Large intestine (tissue), 3 donors: ENCODE data around the gene BIRC6. TPM values are rescaled to one million over a fixed set of nuclear protein-coding genes. Genes with fewer than 3 reads are reported as not detected.

ENCODE experiments used
- DNase-seq, 2 donors: peaks; one replicate each; pipeline versions ENCODE4 v3.0.0 to v3.0.0-alpha.2; 2013
- H3K27ac ChIP-seq: one replicate; pipeline ENCODE4 v1.5.1; 2013; ENCODE audit warnings: low read length
- H3K27me3 ChIP-seq: 2 replicates; pipeline ENCODE4 v1.6.1; 2013; ENCODE audit warnings: low read length; ENCODE audit not compliant: control insufficient read depth, insufficient read depth
- H3K36me3 ChIP-seq: 2 replicates; pipeline ENCODE4 v1.6.1; 2013; ENCODE audit warnings: low read length; ENCODE audit not compliant: control insufficient read depth, insufficient read depth
- H3K4me1 ChIP-seq: one replicate; pipeline ENCODE4 v1.6.1; 2013; ENCODE audit warnings: low read length; ENCODE audit not compliant: control insufficient read depth, insufficient read depth
- H3K4me3 ChIP-seq: one replicate; pipeline ENCODE4 v1.5.1; 2013; ENCODE audit warnings: low read length
- H3K9me3 ChIP-seq: one replicate; pipeline ENCODE4 v1.6.1; 2013; ENCODE audit warnings: mild to moderate bottlenecking, low read depth, low read length, moderate library complexity; ENCODE audit not compliant: control insufficient read depth
- WGBS: methylation state at CpG from one replicate; pipeline ENCODE4 v1.1.5; 2013; ENCODE audit warnings: low lambda C conversion rate; ENCODE audit not compliant: insufficient coverage; 5-methylcytosine and 5-hydroxymethylcytosine counted together
- polyA plus RNA-seq: library from polyadenylated mRNA; unstranded; fragments of 120-200 nt; gene quantifications from one replicate; pipeline ENCODE4 v1.2.1, GENCODE V29; 2013

Gene BIRC6
- polyA plus RNA-seq, 1 donor = 50.7 TPM

DNA sequence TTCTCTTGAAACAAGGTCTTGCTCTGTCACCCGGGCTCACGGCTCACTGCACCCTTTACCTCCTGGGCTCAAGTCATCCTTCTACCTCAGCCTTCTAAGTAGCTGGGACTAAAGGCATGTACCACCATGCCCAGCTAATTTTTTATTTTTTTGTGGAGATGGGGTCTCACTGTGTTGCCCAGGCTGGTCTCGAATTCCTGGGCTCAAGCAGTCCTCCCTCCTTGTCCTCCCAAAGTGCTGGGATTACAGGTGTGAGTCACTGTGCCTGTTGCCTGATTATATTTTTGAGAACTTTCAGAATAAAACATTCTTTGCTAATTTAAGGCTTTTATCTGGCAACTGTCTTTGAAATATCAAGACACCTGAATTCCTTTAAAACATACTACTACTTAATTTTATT lies 47.9 kb downstream of the BIRC6 start:
- Histone ChIP-seq H3K27me3 (no peaks in the 10 kb centered on the region), H3K9me3 (no peaks in the 10 kb centered on the region), H3K4me1 (no peaks in the 10 kb centered on the region), H3K4me3 (no peak overlapping the region), H3K27ac (no peak overlapping the region), H3K36me3 (peaks cover 32% of the 10 kb centered on the region)
- WGBS = no CpG with 5 or more reads among the region's 3 CpGs
- DNase-seq = no peak

DNA sequence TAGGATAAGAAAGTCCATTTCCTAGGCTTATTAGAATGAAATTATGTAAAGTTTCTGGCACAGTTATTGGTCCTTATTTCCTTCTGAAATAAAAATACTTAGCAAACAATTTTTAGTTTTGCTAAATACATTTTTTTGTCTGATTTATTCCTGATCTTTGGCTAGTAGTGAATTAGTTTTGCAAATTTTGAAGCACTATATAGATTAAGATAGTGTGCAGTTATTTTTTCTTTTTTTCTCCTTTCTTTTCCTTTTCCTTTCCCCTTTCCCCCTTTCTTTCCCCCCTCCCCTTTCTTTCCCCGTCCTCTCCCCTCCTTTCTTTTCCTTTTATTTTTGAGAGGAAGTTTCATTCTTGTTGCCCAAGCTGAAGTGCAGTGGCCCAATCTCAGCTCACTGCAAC lies 59.7 kb downstream of the BIRC6 start:
- no peak overlapping the region for H3K4me3 ChIP-seq
- H3K9me3 ChIP-seq = no peaks in the 10 kb centered on the region
- H3K27me3 ChIP-seq = no peaks in the 10 kb centered on the region
- WGBS = 86% methylated on average over 1 of the region's 1 CpG
- H3K4me1 ChIP-seq = no peaks in the 10 kb centered on the region
- no peak overlapping the region for H3K27ac ChIP-seq
- no peak for DNase-seq
- H3K36me3 ChIP-seq = peaks cover 28% of the 10 kb centered on the region

DNA sequence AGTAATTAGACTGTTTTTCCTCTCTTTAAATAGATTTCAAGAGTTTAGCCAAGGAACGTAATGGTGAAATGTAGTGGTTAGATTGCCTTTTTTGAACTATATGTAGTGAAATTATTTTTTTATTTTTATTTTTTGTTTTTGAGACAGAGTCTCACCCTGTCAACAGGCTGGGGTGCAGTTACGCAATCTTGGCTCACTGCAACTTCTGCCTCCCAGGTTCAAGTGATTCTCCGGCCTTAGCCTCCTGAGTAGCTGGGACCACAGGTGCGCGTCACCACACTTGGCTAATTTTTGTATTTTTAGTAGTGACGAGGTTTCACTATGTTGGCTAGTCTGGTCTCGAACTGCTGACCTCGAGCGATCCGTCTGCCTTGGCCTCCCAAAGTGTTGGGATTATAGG lies 60.8 kb downstream of the BIRC6 start:
- Histone ChIP-seq H3K36me3 (peaks cover 24% of the 10 kb centered on the region), H3K27ac (no peak overlapping the region), H3K4me1 (no peaks in the 10 kb centered on the region), H3K4me3 (no peak overlapping the region), H3K27me3 (no peaks in the 10 kb centered on the region), H3K9me3 (no peaks in the 10 kb centered on the region)
- no peak for DNase-seq
- 90% methylated on average over 2 of the region's 10 CpGs for WGBS

DNA sequence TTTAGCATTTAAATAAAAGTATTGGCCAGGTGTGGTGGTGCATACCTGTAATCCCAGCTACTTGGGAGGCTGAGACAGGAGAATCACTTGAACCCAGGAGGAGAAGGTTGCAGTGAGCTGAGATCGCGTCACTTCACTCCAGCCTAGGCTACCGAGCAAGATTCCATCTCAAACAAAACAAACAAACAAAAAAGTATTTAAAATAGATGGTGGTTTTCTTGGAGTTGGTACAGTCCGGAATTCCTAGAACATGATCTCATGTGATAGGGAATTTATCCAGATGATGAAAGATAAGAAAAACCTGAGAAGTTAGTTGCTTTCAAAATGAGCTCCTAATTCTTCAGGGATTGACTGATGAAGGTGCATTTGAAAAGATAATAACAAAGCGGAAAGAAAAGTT lies 62.0 kb downstream of the BIRC6 start:
- Histone ChIP-seq H3K27ac (no peak overlapping the region), H3K4me3 (no peak overlapping the region), H3K36me3 (peaks cover 24% of the 10 kb centered on the region), H3K4me1 (no peaks in the 10 kb centered on the region), H3K27me3 (no peaks in the 10 kb centered on the region), H3K9me3 (no peaks in the 10 kb centered on the region)
- WGBS = 90% methylated on average over 2 of the region's 5 CpGs
- DNase-seq = no peak

DNA sequence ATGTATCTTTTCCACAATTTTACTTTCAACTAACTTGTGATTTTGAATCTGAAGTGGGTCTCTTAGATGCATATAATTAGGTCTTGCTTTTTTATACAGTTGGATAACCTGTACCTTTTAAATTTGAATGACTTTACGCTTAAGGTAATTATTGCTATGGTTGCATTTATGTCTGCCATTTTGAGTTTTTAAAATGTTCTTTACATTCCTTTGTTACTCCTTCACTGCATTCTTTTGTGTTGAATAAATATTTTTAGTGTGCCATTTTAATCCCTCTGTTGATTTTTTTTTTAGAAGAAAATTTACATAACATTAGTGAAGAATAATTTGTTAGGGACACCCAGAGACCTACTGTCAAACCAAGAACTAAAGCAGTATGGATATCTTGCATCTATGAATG lies 65.3 kb downstream of the BIRC6 start:
- Histone ChIP-seq H3K27me3 (no peaks in the 10 kb centered on the region), H3K36me3 (peaks cover 11% of the 10 kb centered on the region), H3K9me3 (no peaks in the 10 kb centered on the region), H3K4me1 (no peaks in the 10 kb centered on the region), H3K27ac (no peak overlapping the region), H3K4me3 (no peak overlapping the region)
- no peak for DNase-seq
- WGBS = no CpG with 5 or more reads among the region's 1 CpG

DNA sequence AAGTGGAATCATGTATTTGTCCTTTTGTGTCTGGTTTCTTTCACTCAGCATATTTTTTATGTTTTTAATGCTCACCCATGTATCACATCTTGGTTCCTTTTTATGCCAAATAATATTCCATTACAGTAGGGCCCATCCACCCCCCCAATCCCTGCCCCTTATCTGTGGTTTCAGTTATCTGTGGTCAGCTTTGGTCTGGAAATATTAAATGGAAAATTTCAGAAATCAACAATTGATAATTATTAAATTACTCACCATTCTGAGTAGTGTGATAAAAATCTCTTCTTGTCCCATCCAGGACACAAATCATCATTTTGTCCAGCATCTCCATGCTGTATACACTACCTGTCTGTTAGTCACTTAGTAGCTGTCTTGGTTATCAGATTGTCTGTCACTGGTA lies 66.7 kb downstream of the BIRC6 start:
- DNase-seq = no peak
- Histone ChIP-seq H3K36me3 (peaks cover 3% of the 10 kb centered on the region), H3K27me3 (no peaks in the 10 kb centered on the region), H3K9me3 (no peaks in the 10 kb centered on the region), H3K4me3 (no peak overlapping the region), H3K27ac (no peak overlapping the region), H3K4me1 (no peaks in the 10 kb centered on the region)

DNA sequence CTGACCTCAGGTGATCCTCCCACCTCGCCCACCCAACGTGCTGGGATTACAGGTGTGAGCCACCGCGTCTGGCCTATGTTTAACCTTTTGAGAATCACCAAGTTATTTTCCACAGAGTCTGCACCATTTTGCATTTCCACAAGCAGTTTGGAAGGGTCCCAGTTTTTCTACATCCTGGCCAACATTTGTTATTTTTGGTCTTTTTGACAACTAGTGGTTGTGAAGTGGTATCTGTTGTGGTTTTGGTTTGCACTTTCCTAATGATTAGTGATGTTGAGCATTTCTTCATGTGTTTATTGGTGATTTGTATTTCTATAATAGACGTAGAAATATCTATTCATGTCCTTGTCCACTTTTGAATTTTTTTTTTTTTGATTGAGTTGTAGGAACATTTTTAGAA lies 67.9 kb downstream of the BIRC6 start:
- DNase-seq = no peak
- no peak overlapping the region for H3K27ac ChIP-seq
- no peaks in the 10 kb centered on the region for H3K4me1 ChIP-seq
- H3K4me3 ChIP-seq = no peak overlapping the region
- H3K9me3 ChIP-seq = no peaks in the 10 kb centered on the region
- peaks cover 3% of the 10 kb centered on the region for H3K36me3 ChIP-seq
- WGBS = no CpG with 5 or more reads among the region's 5 CpGs
- no peaks in the 10 kb centered on the region for H3K27me3 ChIP-seq

DNA sequence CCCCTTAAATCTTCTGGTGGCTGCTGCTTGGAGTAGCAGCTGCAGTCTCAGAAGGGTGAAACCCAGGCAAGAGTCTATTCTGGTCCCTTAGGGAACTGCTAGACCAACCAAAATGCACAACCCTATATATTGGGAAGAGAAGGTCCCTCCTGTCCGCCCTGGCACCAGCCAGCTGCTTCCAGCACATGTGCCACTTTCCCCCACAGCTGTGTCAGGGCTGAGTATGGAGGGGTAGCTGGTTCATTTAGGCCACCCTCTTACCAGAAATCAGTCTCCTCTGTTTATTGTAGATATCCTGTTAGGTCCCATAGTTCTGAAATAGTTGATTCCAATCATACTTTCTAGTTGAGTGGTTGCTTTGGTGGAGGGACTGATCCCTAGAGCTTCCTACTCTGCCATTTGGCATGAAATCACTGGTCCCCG lies 68.9 kb downstream of the BIRC6 start:
- no peaks in the 10 kb centered on the region for H3K9me3 ChIP-seq
- no peak for DNase-seq
- no peaks in the 10 kb centered on the region for H3K27me3 ChIP-seq
- no peaks in the 10 kb centered on the region for H3K4me1 ChIP-seq
- H3K27ac ChIP-seq = no peak overlapping the region
- WGBS = 86% methylated on average over 1 of the region's 2 CpGs
- peaks cover 4% of the 10 kb centered on the region for H3K36me3 ChIP-seq
- no peak overlapping the region for H3K4me3 ChIP-seq

DNA sequence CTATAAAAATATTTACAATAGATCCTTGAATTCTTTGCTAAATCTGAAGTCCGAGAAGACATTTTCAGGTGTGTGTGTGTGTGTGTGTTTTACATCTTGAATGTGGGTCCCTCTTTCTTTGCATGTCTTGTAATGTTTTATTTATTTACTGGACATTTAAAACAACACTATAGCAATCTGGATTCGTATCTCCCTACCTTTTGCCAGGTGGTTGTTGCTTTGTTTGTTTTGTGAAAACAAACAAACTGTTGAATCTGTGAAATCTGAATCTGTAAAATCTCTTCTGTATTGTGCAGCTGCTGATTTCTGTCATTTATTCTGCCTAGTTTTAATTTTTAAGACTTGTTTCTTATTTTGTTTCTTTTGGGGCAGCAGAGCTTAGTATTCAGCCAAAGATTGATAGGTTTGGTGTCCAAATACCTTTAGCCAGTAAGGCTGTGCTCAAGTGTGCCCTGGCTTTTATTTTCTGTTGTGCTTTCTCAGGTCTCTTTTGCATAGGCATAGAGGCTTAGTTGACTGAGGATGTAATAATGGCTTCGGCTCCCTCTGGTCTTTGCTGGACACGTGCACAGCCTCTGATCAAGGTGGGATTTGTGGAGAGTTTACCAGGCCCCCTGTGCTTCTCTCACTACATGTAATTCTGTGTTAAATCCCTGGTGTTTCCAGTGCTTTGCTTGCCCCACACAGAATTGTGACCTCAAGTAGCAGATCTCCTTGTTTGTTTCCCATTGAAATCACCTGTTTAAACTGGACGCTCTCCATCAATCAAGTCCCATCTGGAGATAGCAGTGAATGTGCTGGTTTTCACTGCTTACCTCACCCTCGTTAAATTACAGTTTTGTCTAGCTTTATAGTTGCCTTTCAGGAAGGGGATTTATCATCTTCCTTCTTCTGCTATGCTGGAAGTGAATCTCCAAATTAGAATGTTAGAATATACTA lies 71.1 kb downstream of the BIRC6 start:
- Histone ChIP-seq H3K9me3 (no peaks in the 10 kb centered on the region), H3K27me3 (no peaks in the 10 kb centered on the region), H3K4me3 (no peak overlapping the region), H3K4me1 (no peaks in the 10 kb centered on the region), H3K36me3 (peaks cover 19% of the 10 kb centered on the region), H3K27ac (no peak overlapping the region)
- DNase-seq = no peak
- 80% methylated on average over 2 of the region's 6 CpGs for WGBS

DNA sequence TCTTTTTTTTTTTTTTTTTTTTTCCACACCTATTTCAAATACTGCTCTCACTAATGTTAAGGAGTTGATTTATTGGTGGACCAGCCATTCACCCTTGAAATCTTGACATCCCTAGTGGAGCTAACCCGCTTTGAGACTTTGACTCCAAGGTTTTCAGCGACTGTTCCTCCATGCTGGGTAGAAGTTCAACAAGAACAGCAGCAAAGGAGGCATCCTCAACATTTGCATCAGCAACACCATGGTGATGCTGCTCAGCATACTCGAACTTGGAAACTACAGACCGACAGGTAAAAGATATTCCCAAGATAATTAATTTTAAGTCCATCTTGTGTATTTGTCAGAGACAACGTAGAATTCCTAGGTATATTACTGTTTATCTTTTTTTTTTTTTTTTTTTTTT lies 74.0 kb downstream of the BIRC6 start:
- H3K9me3 ChIP-seq = no peaks in the 10 kb centered on the region
- peaks cover 31% of the 10 kb centered on the region for H3K36me3 ChIP-seq
- H3K4me3 ChIP-seq = no peak overlapping the region
- DNase-seq = no peak
- H3K4me1 ChIP-seq = no peaks in the 10 kb centered on the region
- H3K27ac ChIP-seq = no peak overlapping the region
- no CpG with 5 or more reads among the region's 5 CpGs for WGBS
- H3K27me3 ChIP-seq = no peaks in the 10 kb centered on the region

DNA sequence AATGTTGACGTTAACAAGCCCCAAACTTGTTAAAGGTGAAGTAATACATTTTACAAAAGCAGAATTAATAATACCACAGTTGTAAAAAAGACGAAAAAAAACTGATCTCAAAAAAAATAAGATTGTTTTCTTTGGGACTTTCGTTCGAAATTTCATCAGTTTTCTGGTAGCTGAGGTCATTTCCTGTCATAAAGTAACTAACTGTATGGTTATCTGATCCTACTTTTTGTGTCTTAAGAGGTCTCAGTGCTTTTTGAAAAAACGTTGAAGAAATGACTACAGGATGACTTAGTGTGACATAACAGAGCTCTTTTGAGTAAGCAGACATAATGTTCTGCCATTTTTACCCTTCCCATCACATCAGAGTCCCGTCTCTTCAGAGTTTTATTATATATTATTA lies 79.3 kb downstream of the BIRC6 start:
- Histone ChIP-seq H3K36me3 (peaks cover 62% of the 10 kb centered on the region), H3K27me3 (no peaks in the 10 kb centered on the region), H3K4me1 (no peaks in the 10 kb centered on the region), H3K27ac (no peak overlapping the region), H3K4me3 (no peak overlapping the region), H3K9me3 (no peaks in the 10 kb centered on the region)
- DNase-seq = no peak
- 96% methylated on average over 4 of the region's 6 CpGs for WGBS
